Mesothelial cell of epicardium (in vitro differentiated cells): Measurements from ENCODE around the gene POT1. TPM values are rescaled to one million over a fixed set of nuclear protein-coding genes. Genes with fewer than 3 reads are reported as not detected.

Experiments
- DNase-seq, 2 experiments: peaks; one replicate each; pipeline ENCODE4 v3.0.0; 2021; ENCODE audit warnings: low spot score in 2 of 2; ENCODE audit not compliant: unreplicated experiment in 2 of 2
- H3K27ac Mint-ChIP-seq: 2 replicates; pipeline ENCODE4 v1.8.0; 2021; ENCODE audit warnings: mixed read lengths
- H3K27me3 Mint-ChIP-seq: 2 replicates; pipeline ENCODE4 v1.8.0; 2021; ENCODE audit warnings: low read depth, mixed read lengths
- H3K36me3 Mint-ChIP-seq: 2 replicates; pipeline ENCODE4 v1.8.0; 2021; ENCODE audit warnings: mixed read lengths
- H3K4me1 Mint-ChIP-seq: 2 replicates; pipeline ENCODE4 v1.8.0; 2021; ENCODE audit warnings: mixed read lengths
- H3K4me3 Mint-ChIP-seq: 2 replicates; pipeline ENCODE4 v1.8.0; 2021; ENCODE audit warnings: mild to moderate bottlenecking, moderate library complexity, mixed read lengths
- H3K9me3 Mint-ChIP-seq: 2 replicates; pipeline ENCODE4 v1.8.0; 2021; ENCODE audit warnings: mixed read lengths
- total RNA-seq: library from RNA; stranded (reverse); gene quantifications from 3 replicates; pipeline ENCODE4 v1.2.1, GENCODE V29; 2021
- TF ChIP-seq, protein P1 (sequence below): fragments of 200-600 bp; sonication (generic); IDR thresholded peaks from one replicate; pipeline ENCODE4 v1.5.0; 2021; ENCODE audit warnings: antibody characterized with exemption; ENCODE audit not compliant: unreplicated experiment

POT1 gene
- total RNA-seq, 1 donor from 2014 or later: 34.2 TPM

DNA sequence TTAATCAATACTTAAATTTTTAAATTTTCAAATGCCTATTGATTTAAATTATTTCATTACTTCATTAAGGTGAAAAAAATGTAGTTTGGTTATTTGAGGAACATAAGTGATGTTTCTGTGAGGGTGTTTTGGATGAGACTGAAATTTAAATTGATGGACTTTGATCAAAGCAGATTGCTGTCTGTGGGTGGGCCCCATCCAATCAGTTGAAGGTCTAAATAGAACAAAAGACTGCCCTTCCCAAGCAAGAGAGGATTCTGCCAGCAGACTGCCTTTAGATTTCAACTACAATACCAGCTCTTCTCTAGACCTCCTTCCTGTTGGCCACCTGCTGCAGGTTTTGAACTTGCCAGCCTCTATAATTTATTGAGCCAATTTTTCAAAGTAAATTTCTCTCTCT is 149.6 kb downstream of the POT1 start:
- TF ChIP-seq, protein P1, sequence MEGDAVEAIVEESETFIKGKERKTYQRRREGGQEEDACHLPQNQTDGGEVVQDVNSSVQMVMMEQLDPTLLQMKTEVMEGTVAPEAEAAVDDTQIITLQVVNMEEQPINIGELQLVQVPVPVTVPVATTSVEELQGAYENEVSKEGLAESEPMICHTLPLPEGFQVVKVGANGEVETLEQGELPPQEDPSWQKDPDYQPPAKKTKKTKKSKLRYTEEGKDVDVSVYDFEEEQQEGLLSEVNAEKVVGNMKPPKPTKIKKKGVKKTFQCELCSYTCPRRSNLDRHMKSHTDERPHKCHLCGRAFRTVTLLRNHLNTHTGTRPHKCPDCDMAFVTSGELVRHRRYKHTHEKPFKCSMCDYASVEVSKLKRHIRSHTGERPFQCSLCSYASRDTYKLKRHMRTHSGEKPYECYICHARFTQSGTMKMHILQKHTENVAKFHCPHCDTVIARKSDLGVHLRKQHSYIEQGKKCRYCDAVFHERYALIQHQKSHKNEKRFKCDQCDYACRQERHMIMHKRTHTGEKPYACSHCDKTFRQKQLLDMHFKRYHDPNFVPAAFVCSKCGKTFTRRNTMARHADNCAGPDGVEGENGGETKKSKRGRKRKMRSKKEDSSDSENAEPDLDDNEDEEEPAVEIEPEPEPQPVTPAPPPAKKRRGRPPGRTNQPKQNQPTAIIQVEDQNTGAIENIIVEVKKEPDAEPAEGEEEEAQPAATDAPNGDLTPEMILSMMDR: no peak
- DNase-seq: no peak
- no peaks in the 10 kb centered on the region for H3K9me3 Mint-ChIP-seq
- H3K36me3 Mint-ChIP-seq: no peaks in the 10 kb centered on the region
- peaks cover 13% of the 10 kb centered on the region for H3K4me1 Mint-ChIP-seq
- no peak overlapping the region for H3K4me3 Mint-ChIP-seq
- no peak overlapping the region for H3K27ac Mint-ChIP-seq
- no peaks in the 10 kb centered on the region for H3K27me3 Mint-ChIP-seq

DNA sequence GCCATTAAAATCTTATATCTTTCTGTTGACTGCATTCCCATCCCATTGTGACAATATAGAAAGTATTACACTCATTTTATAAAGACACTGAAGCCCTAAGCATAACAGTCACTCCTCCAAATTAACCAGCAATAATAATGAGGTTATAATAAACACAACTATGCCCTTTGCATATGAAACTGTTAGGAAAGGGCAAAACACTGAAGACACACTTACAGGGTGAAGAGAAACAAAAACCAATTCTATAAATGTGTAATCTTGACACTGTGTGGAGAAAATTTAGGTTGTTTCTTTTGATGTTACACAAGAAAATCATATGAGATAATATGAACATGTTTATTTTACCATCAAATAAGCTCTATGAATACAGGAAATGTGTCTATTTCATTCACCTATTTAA is 150.0 kb downstream of the POT1 start:
- TF ChIP-seq, protein P1: no peak
- Mint-ChIP-seq H3K9me3 (no peaks in the 10 kb centered on the region), H3K27ac (no peak overlapping the region), H3K27me3 (no peaks in the 10 kb centered on the region), H3K4me3 (no peak overlapping the region), H3K36me3 (no peaks in the 10 kb centered on the region), H3K4me1 (peaks cover 13% of the 10 kb centered on the region)
- no peak for DNase-seq

DNA sequence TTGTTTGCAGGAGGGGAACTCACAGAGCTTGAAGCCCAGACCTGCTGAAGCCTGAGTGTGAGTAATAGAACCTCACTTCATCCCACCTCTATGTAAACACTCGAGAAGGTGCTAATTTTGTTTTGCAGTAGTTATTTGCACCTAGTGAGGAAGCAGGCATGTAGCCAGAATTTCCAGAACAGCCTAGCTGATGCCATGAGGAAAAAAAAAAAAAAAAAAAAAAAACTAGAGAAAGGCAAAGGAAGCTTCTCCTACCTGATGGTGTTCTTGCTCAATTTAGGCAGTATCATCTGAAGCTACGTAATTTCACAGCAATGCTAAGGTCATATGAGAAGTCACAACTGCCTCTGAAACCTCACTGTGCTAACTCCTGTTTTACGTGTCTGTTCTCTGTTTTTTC is 150.4 kb downstream of the POT1 start:
- Mint-ChIP-seq H3K27ac (no peak overlapping the region), H3K4me1 (peaks cover 13% of the 10 kb centered on the region), H3K36me3 (no peaks in the 10 kb centered on the region), H3K9me3 (no peaks in the 10 kb centered on the region), H3K27me3 (no peaks in the 10 kb centered on the region), H3K4me3 (no peak overlapping the region)
- no peak for DNase-seq
- TF ChIP-seq, protein P1: no peak

DNA sequence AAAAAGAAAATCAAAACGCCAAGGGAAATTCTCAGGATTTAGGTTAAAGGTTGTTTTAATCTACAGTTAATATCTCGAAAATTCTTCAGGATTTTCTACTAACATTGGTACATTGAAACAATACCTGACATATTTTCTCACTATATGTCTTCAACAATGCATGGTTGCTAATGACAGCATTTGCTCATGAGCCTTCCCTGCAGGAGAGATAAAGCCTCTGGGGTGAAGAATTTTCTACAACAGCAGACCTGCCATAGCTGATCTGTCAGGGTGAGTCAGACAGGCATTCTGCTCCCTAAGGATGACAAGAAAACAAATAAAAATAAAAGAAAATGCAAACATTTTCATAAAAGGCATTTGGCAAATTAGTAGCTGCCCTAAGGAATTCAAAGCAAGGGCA is 152.4 kb downstream of the POT1 start:
- TF ChIP-seq, protein P1: no peak
- Mint-ChIP-seq H3K27ac (no peak overlapping the region), H3K9me3 (no peaks in the 10 kb centered on the region)

DNA sequence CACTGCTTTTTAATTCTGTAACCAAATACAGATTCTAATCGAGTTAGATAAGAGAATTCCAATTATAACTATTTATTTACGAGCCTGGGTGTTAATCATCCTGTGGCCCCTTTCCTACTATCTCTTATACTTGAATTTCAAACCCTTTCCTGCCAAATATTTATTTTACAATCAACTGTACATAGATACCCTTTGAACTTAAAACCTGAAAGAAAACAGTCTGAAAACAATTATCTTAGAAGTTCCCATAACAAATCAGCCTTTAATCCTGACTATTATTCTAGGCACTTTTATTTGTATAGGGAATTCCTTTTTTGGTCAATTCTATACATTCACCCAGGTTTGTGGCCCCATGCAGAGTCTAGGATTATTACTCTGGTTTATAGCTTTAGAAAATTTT is 153.5 kb downstream of the POT1 start:
- H3K4me3 Mint-ChIP-seq: no peak overlapping the region
- H3K9me3 Mint-ChIP-seq: no peaks in the 10 kb centered on the region
- DNase-seq: no peak
- TF ChIP-seq, protein P1: no peak
- no peaks in the 10 kb centered on the region for H3K36me3 Mint-ChIP-seq
- peaks cover 3% of the 10 kb centered on the region for H3K4me1 Mint-ChIP-seq
- no peaks in the 10 kb centered on the region for H3K27me3 Mint-ChIP-seq
- no peak overlapping the region for H3K27ac Mint-ChIP-seq

More for the DNA sequence above, 152.4 kb downstream of the POT1 start:
- no peaks in the 10 kb centered on the region for H3K27me3 Mint-ChIP-seq
- peaks cover 11% of the 10 kb centered on the region for H3K4me1 Mint-ChIP-seq
- no peak for DNase-seq
- H3K4me3 Mint-ChIP-seq: no peak overlapping the region
- no peaks in the 10 kb centered on the region for H3K36me3 Mint-ChIP-seq

DNA sequence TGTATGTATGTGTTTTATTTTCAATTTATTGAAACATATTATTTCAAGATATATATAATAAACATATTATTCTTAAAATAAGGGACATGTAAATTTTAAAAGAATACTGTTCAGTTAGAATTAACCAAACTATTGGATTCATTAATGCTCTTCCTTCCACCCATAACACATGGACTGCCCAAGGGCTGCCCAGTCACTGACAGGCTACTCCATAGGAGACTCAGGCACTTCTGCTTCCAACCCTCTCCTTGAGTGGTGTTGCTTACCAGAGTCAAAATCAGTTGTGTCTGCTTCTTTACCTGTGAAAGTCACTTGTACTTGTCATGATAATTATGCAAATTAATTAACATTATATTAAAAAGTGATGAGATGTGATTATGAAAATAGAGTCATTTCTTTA is 154.2 kb downstream of the POT1 start:
- TF ChIP-seq, protein P1: no peak
- Mint-ChIP-seq H3K36me3 (no peaks in the 10 kb centered on the region), H3K27me3 (no peaks in the 10 kb centered on the region), H3K27ac (no peak overlapping the region), H3K4me1 (peaks cover 1% of the 10 kb centered on the region), H3K9me3 (no peaks in the 10 kb centered on the region), H3K4me3 (no peak overlapping the region)
- DNase-seq: no peak
